Trophoblast cell (in vitro differentiated cells and primary cell): ENCODE data around the gene SRCIN1.

Experiments
- DNase-seq, 2 donors: peaks; one replicate each; pipeline ENCODE4 v3.0.0-alpha.2; 2016
- H2AFZ ChIP-seq: 2 replicates; pipeline ENCODE4 v1.6.1; 2013; ENCODE audit warnings: low read length, moderate library complexity, mild to moderate bottlenecking; ENCODE audit not compliant: insufficient read depth, poor library complexity
- H2AK5ac ChIP-seq: 2 replicates; pipeline ENCODE4 v1.6.1; 2013; ENCODE audit warnings: mild to moderate bottlenecking, low read length
- H2BK120ac ChIP-seq: 2 replicates; pipeline ENCODE4 v1.6.1; 2013; ENCODE audit warnings: low read length, mild to moderate bottlenecking, moderate library complexity; ENCODE audit not compliant: insufficient read depth, poor library complexity
- H2BK12ac ChIP-seq: 2 replicates; pipeline ENCODE4 v1.6.1; 2013; ENCODE audit warnings: mild to moderate bottlenecking, low read length, moderate library complexity
- H2BK5ac ChIP-seq: 2 replicates; pipeline ENCODE4 v1.6.1; 2013; ENCODE audit warnings: low read length, low read depth, moderate library complexity, mild to moderate bottlenecking; ENCODE audit not compliant: poor library complexity
- H3K14ac ChIP-seq: 2 replicates; pipeline ENCODE4 v1.6.1; 2013; ENCODE audit warnings: mild to moderate bottlenecking, low read length
- H3K18ac ChIP-seq: 2 replicates; pipeline ENCODE4 v1.6.1; 2013; ENCODE audit warnings: mild to moderate bottlenecking, low read length
- H3K23ac ChIP-seq: 2 replicates; pipeline ENCODE4 v1.6.1; 2013; ENCODE audit warnings: low read length
- H3K27ac ChIP-seq: 2 replicates; pipeline ENCODE4 v1.5.1; 2013; ENCODE audit warnings: low read depth, mild to moderate bottlenecking, inconsistent platforms, low read length, moderate library complexity
- H3K27me3 ChIP-seq: 2 replicates; pipeline ENCODE4 v1.6.1; 2013; ENCODE audit warnings: inconsistent platforms, mild to moderate bottlenecking, low read length, moderate library complexity; ENCODE audit not compliant: insufficient read depth
- H3K36me3 ChIP-seq, 2 experiments: 1 replicate in 1 of 2; 2 replicates in 1 of 2; pipeline ENCODE4 v1.6.1; 2013; ENCODE audit warnings: low read length in 2 of 2, mild to moderate bottlenecking in 2 of 2, moderate library complexity in 1 of 2; ENCODE audit not compliant: insufficient read depth in 2 of 2, control insufficient read depth in 1 of 2
- H3K4ac ChIP-seq: 2 replicates; pipeline ENCODE4 v1.6.1; 2013; ENCODE audit warnings: low read depth, mild to moderate bottlenecking, low read length, moderate library complexity
- H3K4me1 ChIP-seq, 2 experiments: 1 replicate in 1 of 2; 2 replicates in 1 of 2; pipeline ENCODE4 v1.6.1; 2013; ENCODE audit warnings: low read length in 2 of 2, mild to moderate bottlenecking in 2 of 2, moderate library complexity in 1 of 2; ENCODE audit not compliant: insufficient read depth in 2 of 2, control insufficient read depth in 1 of 2
- H3K4me2 ChIP-seq: 2 replicates; pipeline ENCODE4 v1.6.1; 2013; ENCODE audit warnings: inconsistent platforms, mild to moderate bottlenecking, low read length, moderate library complexity
- H3K4me3 ChIP-seq: 2 replicates; pipeline ENCODE4 v1.5.1; 2013; ENCODE audit warnings: mild to moderate bottlenecking, low read depth, low read length, inconsistent platforms
- H3K79me1 ChIP-seq: one replicate; pipeline ENCODE4 v1.6.1; 2013; ENCODE audit warnings: low read length
- H3K79me2 ChIP-seq: 2 replicates; pipeline ENCODE4 v1.6.1; 2013; ENCODE audit warnings: low read length, mild to moderate bottlenecking; ENCODE audit not compliant: control insufficient read depth, insufficient read depth, poor library complexity
- H3K9ac ChIP-seq: 2 replicates; pipeline ENCODE4 v1.6.1; 2013; ENCODE audit warnings: mild to moderate bottlenecking, low read length
- H3K9me3 ChIP-seq: 2 replicates; pipeline ENCODE4 v1.6.1; 2013; ENCODE audit warnings: low read depth, mild to moderate bottlenecking, control low read depth, inconsistent platforms, low read length; ENCODE audit not compliant: insufficient read depth
- H4K12ac ChIP-seq: 2 replicates; pipeline ENCODE4 v1.6.1; 2013; ENCODE audit warnings: low read depth, mild to moderate bottlenecking, low read length, moderate library complexity
- H4K8ac ChIP-seq: 2 replicates; pipeline ENCODE4 v1.6.1; 2013; ENCODE audit warnings: low read depth, mild to moderate bottlenecking, low read length, moderate library complexity
- H4K91ac ChIP-seq: one replicate; pipeline ENCODE4 v1.6.1; 2013; ENCODE audit warnings: low read depth, mild to moderate bottlenecking, low read length, moderate library complexity
- WGBS: extraction: QIAGEN DNeasy Blood & Tissue Kit; methylation state at CpG from one replicate; pipeline ENCODE4 v1.1.7; 2013; ENCODE audit warnings: missing lambda C conversion rate; ENCODE audit not compliant: insufficient read length, insufficient coverage; ENCODE audit errors: extremely low coverage; 5-methylcytosine and 5-hydroxymethylcytosine counted together

Gene SRCIN1

GRCh38 chr17:38538906-38539305 lies 66.8 kb downstream of the SRCIN1 start:
- Histone ChIP-seq H3K79me2 (no peaks in the 10 kb centered on the region), H2AK5ac (no peak overlapping the region), H3K4me1 (no peaks in the 10 kb centered on the region), H3K23ac (no peak overlapping the region), H3K27me3 (no peaks in the 10 kb centered on the region), H4K8ac (no peak overlapping the region), H3K14ac (no peak overlapping the region), H4K91ac (no peak overlapping the region), H3K9me3 (no peaks in the 10 kb centered on the region), H2BK5ac (no peak overlapping the region), H2BK120ac (no peak overlapping the region), H3K18ac (no peak overlapping the region), H4K12ac (no peak overlapping the region), H3K36me3 (no peaks in the 10 kb centered on the region), H3K4me3 (peak overlapping the region; percentile 19), H3K79me1 (no peaks in the 10 kb centered on the region), H2AFZ (no peak overlapping the region), H3K4ac (no peak overlapping the region), H3K4me2 (no peak overlapping the region), H2BK12ac (no peak overlapping the region), H3K27ac (no peak overlapping the region), H3K9ac (no peak overlapping the region)
- WGBS: no CpG with 5 or more reads among the region's 9 CpGs
- DNase-seq: no peak

GRCh38 chr17:38536661-38537060 lies 69.1 kb downstream of the SRCIN1 start:
- no CpG with 5 or more reads among the region's 4 CpGs for WGBS
- H3K79me1 ChIP-seq: no peaks in the 10 kb centered on the region

GRCh38 chr17:38535886-38536285 lies 69.9 kb downstream of the SRCIN1 start:
- Histone ChIP-seq H3K27me3 (no peaks in the 10 kb centered on the region), H4K91ac (no peak overlapping the region), H3K4ac (no peak overlapping the region), H3K14ac (no peak overlapping the region), H2AFZ (no peak overlapping the region), H4K8ac (no peak overlapping the region), H3K4me3 (no peak overlapping the region), H3K4me2 (no peak overlapping the region), H3K79me2 (no peaks in the 10 kb centered on the region), H3K9me3 (no peaks in the 10 kb centered on the region), H2BK120ac (no peak overlapping the region), H2BK12ac (no peak overlapping the region), H3K9ac (no peak overlapping the region), H3K23ac (no peak overlapping the region), H3K27ac (no peak overlapping the region), H2BK5ac (no peak overlapping the region), H3K4me1 (no peaks in the 10 kb centered on the region), H3K79me1 (no peaks in the 10 kb centered on the region), H3K18ac (no peak overlapping the region), H3K36me3 (no peaks in the 10 kb centered on the region), H4K12ac (no peak overlapping the region), H2AK5ac (no peak overlapping the region)
- no peak for DNase-seq
- WGBS: no CpG with 5 or more reads among the region's 8 CpGs

More at GRCh38 chr17:38536661-38537060, 69.1 kb downstream of the SRCIN1 start:
- H2BK5ac ChIP-seq: no peak overlapping the region
- H4K91ac ChIP-seq: no peak overlapping the region
- H3K79me2 ChIP-seq: no peaks in the 10 kb centered on the region
- no peak overlapping the region for H2AFZ ChIP-seq
- no peak overlapping the region for H3K18ac ChIP-seq
- no peaks in the 10 kb centered on the region for H3K9me3 ChIP-seq
- H3K27ac ChIP-seq: no peak overlapping the region
- H3K36me3 ChIP-seq: no peaks in the 10 kb centered on the region
- no peak overlapping the region for H2AK5ac ChIP-seq
- no peaks in the 10 kb centered on the region for H3K27me3 ChIP-seq
- DNase-seq: no peak
- no peak overlapping the region for H4K8ac ChIP-seq
- no peak overlapping the region for H3K4ac ChIP-seq
- no peak overlapping the region for H4K12ac ChIP-seq
- H2BK12ac ChIP-seq: no peak overlapping the region
- no peaks in the 10 kb centered on the region for H3K4me1 ChIP-seq
- H3K4me2 ChIP-seq: no peak overlapping the region
- no peak overlapping the region for H3K23ac ChIP-seq
- H3K9ac ChIP-seq: no peak overlapping the region
- H3K4me3 ChIP-seq: no peak overlapping the region
- no peak overlapping the region for H3K14ac ChIP-seq
- no peak overlapping the region for H2BK120ac ChIP-seq

GRCh38 chr17:38534498-38534885 lies 71.3 kb downstream of the SRCIN1 start:
- H3K79me1 ChIP-seq: no peaks in the 10 kb centered on the region

More at GRCh38 chr17:38534498-38534885, 71.3 kb downstream of the SRCIN1 start:
- Histone ChIP-seq H3K23ac (no peak overlapping the region), H2AK5ac (no peak overlapping the region), H3K79me2 (no peaks in the 10 kb centered on the region), H3K9me3 (no peaks in the 10 kb centered on the region), H2AFZ (no peak overlapping the region), H2BK120ac (no peak overlapping the region), H3K4ac (no peak overlapping the region), H3K4me3 (no peak overlapping the region), H4K12ac (no peak overlapping the region), H3K18ac (no peak overlapping the region), H3K36me3 (no peaks in the 10 kb centered on the region), H4K8ac (no peak overlapping the region), H3K27me3 (no peaks in the 10 kb centered on the region), H2BK5ac (no peak overlapping the region), H3K27ac (no peak overlapping the region), H3K9ac (no peak overlapping the region), H2BK12ac (no peak overlapping the region), H4K91ac (no peak overlapping the region), H3K14ac (no peak overlapping the region), H3K4me2 (no peak overlapping the region), H3K4me1 (no peaks in the 10 kb centered on the region)
- DNase-seq: no peak
- no CpG with 5 or more reads among the region's 7 CpGs for WGBS
